UCSD-AML1 (cell line): ENCODE measurements around the gene BHLHE23.

Experiments
- DNase-seq: peaks from one replicate; lab custom pipeline; 2025; ENCODE audit not compliant: unreplicated experiment; lab: John Stamatoyannopoulos, UW

BHLHE23 gene

DNA sequence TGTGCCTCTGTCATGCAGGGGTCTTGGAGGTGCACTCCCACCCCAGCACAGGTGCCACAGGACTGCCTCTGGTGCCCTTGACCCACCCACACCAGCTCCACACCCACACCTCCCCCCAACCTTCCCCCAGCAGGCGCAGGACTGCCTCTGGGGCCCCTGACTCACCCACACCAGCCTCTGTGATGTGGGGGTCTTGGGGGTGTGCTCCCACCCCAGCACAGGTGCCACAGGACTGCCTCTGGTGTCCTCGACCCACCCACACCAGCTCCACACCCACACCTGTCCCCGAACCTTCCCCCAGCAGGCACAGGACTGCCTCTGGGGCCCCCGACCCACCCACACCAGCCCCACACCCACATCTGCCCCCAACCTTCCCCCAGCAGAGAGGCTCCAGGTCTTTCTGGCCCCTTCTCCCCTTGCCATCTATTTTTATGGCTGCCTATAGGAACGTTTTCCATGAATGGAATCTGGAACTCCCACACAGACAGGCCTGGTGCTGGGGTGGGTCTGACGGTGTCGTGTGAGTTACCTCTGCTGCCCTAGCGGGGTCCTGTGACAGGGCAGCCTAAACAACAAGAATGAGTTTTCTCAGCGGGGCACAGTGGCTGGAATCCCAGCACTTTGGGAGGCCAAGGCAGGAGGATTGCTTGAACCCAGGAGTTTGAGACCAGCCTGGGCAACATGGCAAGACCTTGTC is 30.8 kb downstream of the BHLHE23 start:
- DNase-seq, result no peak

DNA sequence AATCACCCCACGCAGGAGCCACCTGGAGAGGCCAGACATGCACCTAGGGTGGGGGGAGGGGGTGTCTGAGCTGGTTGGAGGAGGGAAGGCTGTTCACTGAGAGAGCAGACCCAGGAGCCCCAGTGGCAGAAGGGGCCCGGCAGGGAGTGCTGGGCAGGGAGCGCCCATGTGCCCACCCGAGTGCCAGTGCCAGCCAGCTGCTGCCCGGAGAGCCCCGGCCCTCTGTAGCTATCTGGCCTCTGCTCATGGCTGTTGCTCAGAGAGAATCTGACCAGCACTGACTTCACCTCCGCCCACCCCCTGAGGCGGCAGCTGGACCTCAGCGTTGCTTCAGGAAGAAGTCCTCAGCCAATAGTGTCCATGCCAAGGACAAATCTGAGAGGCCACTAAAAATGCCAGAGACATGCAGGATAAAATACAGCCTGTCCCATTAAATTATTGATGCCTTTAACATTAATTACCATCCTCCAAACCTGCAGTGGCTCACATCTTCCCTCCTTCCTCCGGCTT is 31.5 kb downstream of the BHLHE23 start:
- no peak for DNase-seq

DNA sequence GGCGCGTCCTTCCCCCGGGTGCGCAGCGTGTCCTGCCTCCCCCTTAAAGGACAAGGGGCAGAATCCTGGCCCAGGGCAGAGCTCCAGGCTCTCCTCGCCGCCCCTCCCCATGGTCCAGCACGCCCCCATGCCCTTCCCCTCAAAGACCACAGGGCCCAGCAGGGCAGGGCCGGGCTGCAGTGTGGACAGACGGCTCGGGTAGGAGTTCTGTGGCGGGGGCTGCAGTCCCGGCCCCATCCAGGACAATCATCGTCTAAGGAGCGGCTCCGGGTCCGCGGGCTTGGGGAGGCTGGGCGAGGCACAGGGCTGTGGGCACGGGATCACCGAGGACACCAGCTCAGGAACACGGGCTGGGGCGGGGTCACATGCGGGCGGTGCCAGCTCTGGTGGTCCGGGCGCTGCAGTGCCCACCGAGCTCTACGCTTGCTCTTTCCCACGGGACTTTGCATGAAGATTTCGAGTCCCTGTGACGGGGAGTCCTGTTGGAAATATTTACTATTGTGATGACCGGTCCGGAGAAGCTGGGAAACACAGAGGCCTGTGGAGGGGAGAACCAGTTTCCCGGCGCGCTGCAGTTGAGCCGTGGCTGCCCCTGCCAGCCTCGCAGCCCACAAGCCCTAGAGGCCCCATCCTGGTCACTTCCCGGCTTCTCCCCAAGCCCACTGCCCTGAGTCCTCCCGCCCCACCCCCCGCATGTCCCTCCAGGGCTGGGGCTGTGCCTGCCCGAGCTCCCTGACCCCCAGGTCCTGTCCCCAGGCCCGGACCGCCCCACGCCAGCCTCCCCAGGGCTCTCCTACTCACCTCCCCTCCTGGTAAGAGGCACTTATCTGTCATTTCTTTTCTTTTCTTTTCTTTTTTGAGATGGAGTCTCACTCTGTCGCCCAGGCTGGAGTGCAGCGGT is 33.7 kb downstream of the BHLHE23 start:
- no peak for DNase-seq

DNA sequence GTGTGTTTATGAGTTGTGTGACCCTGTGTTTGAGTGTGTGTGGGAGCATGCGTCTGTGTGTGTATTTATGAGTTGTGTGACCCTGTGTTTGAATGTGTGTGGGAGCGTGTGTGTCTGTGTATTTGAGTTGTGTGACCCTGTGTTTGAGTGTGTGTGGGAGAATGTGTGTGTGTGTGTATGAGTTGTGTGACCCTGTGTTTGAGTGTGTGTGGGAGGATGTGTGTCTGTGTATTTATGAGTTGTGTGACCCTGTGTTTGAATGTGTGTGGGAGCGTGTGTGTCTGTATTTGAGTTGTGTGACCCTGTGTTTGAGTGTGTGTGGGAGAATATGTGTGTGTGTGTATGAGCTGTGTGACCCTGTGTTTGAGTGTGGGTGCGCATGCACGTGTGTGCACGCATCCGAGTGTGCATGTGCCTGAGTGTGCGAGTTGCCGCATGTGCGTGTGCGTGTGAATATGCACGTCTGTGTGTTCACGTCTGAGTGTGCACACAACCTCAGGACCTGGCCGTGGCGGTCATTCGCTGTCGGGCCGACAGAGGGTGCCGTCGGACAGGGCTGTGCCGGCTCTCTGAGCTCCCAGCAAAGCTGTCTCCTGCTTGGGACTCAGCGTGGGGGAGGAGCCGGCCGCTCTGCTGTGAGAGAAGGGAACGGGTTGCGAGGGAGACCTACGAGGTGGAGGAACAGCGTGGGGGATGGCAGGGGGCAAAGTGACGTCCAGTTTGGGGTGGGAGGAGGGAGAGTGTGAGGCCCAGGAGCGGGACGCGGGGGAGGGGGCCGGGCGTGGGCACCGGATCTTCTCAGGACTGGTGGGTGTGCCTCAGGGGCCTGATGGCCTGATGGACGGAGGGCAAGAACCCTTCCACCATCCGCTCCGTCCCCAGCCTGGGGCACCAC is 34.6 kb downstream of the BHLHE23 start:
- DNase-seq, result peak; percentile 87

DNA sequence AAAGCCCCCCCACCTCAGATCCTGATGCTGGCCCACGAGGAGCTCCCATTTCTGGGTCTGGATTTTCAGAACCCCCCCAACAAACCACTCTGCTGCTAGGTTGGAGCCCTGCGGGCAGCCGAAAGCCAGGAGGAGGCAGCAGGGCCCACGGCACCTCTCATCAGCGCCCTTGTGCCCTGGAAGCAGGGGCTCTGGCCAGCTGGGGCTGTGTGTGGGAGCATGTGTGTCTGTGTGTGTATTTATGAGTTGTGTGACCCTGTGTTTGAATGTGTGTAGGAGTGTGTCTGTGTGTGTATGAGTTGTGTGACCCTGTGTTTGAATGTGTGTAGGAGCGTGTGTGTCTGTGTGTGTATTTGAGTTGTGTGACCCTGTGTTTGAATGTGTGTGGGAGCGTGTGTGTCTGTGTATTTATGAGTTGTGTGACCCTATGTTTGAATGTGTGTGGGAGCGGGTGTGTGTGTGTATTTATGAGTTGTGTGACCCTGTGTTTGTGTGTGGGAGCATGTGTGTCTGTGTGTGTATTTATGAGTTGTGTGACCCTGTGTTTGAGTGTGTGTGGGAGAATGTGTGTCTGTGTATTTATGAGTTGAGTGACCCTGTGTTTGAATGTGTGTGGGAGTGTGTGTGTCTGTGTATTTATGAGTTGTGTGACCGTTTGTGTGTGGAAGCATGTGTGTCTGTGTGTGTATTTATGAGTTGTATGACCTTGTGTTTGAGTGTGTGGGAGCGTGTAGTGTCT is 35.4 kb downstream of the BHLHE23 start:
- DNase-seq, result no peak

DNA sequence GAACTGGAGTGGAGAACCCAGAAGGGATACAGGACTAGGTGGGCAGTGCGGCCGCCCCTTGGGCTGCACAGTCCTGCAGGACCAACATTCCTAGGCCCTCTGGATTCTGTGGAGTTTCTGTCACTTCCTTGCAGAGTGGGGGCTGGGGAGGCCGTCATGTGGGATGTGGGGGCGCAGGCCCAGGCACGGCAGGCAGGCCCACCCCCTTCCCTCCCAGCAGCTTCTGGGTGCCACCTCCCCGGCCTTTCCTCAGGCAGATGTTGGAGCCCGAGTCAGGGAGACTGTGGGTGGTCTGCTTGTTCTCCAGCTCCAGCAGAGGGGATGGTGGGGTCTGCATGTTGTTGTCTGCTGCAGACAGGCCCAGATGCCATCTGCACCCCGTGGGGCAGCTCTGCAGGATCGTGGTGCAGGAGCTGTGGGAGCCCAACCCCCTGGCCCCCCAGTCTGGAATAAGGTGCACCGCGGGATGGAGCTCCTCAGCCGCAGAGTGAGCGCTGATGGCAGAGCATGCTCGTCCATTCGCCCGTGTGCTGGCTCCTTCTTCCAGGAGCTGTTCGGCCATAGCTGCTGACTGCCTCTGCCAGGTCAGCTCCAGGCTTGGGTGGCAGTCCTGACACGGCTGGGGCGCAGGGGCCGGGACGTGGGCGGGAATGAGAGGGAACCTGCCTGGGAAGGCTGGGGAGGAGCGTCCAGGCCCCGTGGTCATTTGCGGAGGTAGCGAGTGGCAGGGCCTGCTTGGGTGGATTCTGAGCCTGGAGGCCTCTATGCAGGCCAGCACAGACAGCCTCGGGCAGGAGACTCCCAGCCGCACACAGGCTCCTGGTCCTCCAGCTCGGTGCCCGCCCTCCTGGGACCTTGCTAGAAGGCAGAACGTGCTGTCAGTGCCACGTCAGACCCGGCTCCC is 36.2 kb downstream of the BHLHE23 start:
- no peak for DNase-seq

DNA sequence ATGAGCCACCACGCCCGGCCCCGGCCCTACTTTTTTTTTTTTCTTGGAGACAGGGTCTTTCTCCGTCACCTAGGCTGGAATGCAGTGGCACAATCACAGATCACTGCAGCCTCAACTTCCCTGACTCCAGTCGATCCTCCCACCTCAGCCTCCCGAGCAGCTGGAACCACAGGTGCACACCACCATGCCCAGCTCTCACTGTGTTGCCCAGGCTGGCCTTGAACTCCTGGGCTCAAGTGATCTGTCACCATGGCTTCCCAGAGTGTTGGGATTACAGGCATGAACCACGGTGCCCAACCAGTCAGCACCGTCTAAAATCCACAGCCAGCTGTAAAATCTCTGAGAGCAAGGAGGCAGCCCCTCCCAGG is 36.8 kb downstream of the BHLHE23 start:
- DNase-seq, result no peak

DNA sequence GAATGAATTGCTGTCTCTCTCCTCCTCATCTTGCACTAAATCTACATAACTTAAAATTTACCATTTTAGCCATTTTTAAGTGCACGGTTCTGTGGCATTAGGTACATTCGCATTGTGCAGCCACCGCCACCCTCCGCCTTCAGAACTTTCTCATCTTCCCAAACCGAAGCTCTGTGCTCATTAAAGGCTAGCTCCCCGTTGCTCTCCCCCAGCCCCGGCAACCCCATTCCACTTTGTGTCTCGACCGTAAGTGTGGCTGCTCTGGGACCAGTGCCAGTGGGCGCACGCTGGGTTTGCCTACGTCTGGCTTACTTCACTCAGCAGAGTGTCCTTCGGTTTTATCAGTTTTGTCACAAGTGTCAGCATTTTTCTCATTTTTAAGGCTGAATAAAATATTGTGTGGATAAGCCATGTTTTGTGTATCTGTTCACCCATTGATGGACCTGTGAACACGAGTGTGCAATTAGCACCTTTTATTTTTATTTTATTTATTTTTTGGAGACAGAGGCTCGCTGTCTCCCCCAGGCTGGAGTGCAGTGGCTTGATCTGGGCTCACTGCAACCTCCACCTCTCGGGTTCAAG is 37.5 kb downstream of the BHLHE23 start:
- no peak for DNase-seq

DNA sequence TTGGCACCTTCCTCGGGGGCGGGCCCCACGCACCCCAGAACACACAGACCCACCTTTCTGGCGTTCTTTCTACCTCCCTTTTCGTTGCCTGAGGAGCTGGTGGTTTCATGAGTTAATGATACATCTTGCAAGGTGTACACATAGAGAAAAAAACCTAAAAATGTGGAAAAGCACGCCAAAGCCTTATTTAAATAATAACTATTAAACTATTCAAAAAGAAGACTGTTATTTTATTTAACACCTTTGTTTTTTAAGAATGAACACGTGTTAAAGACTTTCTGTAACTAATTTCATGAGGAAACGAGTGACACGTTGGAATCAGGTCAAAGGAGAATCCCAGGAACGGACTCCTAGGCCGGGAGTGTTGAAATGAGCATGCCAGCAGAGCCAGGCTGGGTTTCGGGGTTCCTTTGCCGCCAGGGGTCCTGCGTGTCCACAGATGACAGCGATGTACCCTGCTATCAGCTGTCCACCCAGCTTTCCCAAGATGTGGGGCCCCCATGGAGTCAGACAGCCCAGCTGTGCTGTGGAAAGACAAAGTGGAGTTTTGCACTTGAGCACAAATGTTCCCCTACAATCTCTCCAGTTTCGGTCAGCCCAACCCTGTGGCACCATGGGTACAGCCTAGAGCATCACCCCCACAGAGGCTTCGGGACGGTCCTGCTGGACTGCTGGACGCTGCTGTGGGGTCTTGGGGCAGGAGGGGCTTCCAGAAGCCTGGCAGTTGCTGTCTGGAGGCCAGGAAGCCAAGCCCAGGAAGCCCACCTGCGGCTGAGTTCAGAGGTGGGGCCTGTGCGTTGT is 38.2 kb downstream of the BHLHE23 start:
- no peak for DNase-seq

DNA sequence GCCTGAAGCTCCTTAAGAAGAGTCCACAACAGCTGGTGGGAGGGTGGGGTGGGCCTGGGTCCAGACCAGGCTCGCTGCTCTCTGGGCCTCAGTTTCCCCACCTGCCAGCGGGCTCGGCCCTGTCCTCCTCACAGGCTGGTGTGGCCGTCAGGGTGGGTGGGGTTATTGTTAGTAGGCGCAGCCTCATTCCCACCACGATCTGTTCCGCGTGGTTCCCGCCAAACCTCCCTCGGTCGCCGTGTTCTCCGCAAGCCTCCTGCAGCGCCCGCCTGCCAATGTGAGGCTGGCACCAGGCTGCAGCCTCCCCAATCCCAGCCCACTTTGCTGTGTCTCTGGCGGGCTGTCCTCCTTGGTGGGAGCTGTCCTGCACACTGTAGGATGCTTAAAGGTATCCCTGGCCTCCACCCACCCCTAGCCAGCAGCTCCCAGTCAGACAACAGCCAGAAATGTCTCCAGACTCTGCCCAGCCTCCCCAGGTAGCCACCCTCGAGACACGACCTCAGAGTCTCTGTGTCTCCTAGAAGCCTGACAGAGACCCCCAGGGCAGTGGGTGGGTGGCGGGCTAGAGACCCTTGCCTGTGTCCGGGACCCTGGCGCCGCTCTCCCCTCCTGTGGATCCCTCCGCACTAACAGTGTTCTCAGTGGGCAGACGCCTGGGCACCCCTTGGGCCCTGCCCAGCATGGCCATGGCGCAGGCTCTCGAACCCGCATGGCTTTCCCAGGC is 39.0 kb downstream of the BHLHE23 start:
- no peak for DNase-seq

DNA sequence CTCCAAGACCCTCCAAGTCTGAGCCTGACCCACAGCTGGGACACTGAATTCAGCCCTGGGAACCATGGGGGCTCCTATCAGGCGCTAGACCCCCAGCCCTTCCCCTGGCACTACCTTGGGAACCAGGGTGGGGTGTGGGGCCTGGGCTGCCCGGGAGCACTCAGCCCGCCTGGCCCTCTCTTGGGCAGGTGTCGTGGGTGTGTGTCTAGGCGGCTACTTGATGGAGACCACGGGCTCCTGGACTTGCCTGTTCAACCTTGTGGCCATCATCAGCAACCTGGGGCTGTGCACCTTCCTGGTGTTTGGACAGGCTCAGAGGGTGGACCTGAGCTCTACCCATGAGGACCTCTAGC is 39.6 kb downstream of the BHLHE23 start:
- DNase-seq, result no peak

DNA sequence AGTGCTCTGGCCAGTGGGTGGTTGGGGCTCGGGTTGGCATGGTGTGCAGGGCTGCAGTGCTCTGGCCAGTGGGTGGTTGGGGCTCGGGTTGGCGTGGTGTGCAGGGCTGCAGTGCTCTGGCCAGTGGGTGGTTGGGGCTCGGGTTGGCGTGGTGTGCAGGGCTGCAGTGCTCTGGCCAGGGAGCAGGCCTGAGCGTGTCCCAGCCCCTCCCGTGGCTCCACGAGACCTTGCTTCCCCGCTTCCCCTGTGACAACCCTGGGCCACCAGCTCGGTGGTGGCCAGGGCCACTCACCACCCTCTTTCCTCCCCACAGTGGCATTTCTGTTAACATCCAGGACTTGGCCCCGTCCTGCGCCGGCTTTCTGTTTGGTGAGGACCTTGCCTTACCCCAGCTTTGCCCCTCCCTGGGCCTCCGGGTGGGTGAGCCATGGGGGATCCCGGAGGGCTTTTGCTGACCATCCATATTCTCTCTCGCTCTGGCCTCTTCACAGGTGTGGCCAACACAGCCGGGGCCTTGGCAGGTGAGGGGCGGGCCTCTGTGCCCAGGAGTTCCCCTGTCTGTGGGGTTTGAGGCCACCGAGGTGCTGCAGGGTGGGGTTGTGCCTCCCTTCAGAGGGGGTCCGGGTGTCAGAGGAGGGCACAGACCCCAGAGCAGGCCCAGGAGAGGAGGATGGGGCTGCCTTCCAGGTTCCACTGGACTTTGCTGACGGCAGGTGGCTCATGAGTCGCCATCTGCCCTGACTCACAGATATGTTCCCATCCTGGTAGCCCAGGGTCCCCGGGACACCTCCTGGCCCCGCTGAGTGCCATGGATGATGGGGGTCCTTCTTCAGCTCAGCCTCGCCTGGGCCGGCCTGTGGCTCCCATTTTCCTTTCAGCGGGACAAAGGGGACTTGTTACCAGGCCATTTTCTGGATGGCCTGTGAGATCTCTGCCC is 40.3 kb downstream of the BHLHE23 start:
- no peak for DNase-seq

DNA sequence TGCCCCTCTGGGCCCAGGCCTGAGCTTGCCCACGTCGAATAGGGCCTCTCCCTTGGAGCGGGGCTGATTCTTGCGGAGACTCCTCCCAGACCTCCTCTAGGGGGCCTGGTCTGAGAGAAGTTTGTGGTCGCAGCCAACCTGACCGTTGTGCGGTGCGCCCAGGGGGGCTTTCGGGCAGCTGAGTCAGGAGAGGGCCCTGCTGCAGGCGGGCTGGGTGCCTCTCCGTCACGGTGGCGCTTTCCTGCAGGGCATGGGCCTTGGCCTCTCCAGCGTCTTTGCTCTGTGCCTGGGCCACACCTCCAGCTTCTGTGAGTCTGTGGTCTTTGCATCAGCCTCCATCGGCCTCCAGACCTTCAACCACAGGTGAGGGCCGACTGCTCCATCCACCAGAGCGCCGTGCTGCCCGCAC is 41.4 kb downstream of the BHLHE23 start:
- no peak for DNase-seq

DNA sequence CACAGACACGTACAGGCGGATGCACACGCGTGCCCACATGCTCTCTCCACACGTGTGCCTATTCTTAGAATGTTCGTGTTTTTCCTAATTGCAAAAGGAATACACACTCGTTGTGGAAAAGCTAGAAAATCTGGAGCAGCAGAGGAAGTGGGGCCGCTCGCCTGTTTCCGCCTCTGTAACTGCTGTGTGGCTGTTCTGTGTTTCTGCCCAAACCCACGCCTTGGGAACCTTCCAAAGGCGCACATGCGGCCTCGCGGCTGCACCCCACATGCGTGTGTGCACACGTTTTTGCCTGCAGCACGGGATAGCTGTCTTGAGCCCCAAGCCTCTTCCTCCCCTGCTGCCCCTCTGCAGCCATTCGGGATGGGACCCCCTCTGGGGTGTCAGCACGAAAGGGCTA is 42.1 kb downstream of the BHLHE23 start:
- no peak for DNase-seq

DNA sequence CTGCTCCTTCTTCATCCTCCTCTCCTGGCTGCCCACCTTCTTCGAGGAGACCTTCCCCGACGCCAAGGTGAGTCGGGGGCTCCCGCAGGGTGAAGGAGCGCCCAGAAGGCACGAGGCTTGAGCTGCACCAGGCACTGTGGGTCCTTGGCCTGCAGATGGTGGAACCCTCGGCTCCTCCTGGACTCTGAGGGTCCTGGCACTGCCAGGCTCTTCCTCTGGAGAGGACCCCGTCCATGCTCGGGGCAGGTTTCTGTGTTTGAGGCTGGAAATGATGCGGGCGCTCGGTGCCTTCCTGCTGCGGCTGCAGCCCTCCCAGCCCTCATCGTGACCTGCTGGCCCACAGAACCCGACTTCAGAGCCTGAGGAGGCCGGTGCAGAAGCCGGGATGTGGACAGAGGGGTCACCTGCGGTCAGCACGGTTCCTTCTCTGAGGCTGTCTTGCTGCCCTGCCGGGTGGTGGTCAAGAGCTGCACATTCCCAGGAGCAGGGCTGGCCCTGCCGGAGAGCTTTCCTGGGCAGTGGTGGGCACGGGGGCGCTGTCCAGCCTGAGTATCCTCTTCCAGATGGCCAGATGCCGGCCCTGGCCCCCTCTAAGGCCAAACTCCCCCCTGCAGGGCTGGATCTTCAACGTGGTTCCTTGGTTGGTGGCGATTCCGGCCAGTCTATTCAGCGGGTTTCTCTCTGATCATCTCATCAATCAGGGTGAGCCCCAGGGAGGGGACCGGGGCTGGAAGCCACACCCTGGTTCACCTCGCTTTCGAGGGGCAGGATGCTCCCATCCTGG is 43.0 kb downstream of the BHLHE23 start:
- DNase-seq, result no peak
